CD1c-positive myeloid dendritic cell (primary cell): ENCODE results near the gene PAMR1.
"Not testable (repeated sequence)": the region's sequence is repeated elsewhere in the genome, so short reads cannot be mapped to it uniquely, and the experiment has no call there.

ENCODE experiments used
- DNase-seq: peaks from one replicate; pipeline ENCODE4 v3.0.0-alpha.2; 2016; ENCODE audit errors: extremely low spot score

PAMR1 gene

GRCh38 chr11:35525501-35526175 is at the start of gene PAMR1:
PAMR1 (minus strand) TSS chr11:35525616; CDS start chr11:35525585, 31 bp downstream.
- no peak for DNase-seq

DNA sequence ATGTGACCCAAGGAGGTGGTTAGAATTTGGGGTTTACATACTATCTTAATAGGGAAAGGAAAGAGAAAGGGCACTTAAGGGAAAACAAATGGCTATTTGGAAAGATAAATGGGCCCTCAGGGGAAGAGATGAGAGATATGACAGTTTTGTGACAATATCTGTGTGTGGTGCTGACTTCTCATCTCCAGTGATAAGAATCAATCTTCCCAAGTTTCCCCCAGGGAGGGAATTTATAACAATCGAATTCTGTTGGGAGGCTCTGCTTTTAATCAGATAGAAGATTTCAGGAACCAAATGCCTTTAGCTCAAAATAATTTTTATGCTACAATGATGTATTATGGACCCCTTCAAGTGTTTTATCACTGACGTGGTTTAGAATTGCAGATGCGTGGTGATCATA is 46.3 kb upstream of the PAMR1 start:
- no peak for DNase-seq

DNA sequence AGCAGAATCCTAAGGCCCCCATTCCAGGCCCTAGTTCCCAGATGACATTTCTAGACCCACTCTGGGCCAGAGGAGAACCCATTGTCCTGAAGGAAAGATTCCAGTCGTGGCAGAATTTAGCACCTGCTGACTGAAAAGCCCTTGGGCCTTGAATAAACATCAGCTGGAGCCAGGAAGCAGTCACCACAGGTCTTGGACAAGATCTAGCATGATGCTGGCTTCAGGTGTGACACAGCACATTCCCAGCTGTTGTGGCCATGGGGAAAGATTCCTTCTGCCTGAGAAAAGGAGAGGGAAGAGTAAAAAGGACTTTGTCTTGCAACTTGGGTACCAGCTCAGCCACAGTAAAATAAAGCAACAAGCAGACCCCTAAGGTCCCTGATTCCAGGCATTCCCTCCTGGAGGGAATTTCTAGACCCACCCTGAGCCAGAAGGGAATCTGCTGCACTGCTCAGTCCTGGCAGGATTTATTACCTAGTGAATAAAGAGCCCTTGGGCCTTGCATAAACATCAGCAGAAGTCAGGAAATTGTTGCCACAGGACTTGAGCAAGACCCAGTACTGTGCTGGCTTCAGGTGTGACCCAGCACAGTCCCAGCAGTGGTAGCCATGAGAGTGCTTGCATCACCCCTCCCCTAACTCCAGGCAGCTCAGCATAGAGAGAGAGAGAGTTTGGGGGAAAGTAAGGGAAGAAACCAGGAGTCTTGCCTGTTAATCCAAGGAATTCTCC is 42.5 kb upstream of the PAMR1 start:
- DNase-seq, result no peak

GRCh38 chr11:35566885-35567284 is 41.5 kb upstream of the PAMR1 start:
- DNase-seq, result no peak

DNA sequence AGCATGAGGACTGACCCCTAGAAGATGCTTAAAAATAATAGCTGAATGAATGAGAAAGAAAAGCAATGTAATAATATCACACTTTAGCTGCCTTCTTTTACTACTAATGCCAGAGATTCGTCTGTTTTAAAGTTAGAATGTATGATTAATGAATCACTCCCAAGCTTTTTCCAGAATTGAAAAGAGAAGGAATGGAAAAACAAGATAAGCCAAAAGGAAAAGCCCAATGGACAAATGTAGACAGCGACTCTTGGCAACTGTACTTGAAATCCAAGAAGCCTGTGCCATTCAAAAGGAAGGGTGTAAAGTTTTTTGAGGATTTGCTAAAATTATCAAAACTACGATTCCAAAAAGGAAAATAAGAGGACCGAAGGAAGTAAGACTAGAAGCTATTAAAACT is 40.8 kb upstream of the PAMR1 start:
- no peak for DNase-seq

DNA sequence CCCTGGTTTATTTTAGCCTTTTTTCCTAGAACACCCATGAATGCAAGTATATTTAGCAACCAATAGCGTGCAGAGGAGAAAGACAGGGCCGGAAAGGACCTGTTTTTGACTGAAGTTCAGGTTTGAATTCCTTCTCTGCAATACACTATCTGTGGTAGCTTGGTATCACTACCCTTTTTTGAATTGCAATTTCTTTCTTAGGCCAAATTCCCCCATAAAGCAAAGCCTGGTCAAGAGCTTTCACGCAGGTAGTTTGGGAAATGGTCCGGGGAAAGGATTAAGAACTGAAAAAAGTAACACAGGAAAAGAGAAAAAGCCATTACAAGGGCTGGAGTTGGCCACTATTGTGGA is 38.8 kb upstream of the PAMR1 start:
- DNase-seq, result no peak

- DNase-seq, result no peak
Observed at GRCh38 chr11:35563484-35564244, 38.2 kb upstream of the PAMR1 start.

GRCh38 chr11:35559949-35560348 is 34.5 kb upstream of the PAMR1 start:
- no peak for DNase-seq

DNA sequence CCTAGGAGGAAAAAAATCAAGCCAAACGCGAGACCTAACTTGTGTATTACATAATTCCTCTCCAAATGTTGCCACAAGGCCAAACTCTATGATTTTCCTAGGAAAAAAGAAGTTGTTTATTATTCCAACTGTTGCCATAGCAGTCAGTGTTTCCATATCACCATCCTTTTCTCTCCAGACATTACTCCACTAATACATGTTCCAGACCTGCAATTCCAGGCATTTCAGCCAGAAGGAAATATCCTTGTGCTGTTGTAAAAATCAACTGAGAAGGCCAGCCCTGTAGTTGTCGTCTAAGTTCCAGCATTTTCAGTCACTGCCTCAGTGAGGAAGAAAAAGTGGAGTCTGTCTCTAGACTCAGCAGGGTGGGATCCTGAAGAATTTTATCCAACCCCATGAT is 33.1 kb upstream of the PAMR1 start:
- no peak for DNase-seq

DNA sequence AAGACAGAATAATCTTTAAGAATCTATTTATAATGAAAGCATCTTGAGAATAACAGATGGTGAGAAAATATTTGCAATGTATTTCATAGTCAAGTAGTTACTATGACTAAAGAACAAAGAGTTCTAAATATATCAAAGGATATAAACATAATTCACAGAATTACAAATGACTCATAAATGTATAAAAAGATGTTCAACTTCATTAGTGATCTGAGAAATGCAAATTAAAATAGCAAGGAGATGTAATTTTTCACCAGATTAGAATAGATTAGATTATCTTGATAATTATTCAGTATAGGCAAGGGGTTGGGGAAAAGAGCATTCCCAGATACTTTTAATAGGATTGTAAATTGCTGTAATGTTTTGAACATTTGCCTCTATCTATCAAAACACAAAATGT is 30.1 kb upstream of the PAMR1 start:
- no peak for DNase-seq

- DNase-seq, result no peak
Observed at GRCh38 chr11:35554491-35555437, 29.3 kb upstream of the PAMR1 start.

DNA sequence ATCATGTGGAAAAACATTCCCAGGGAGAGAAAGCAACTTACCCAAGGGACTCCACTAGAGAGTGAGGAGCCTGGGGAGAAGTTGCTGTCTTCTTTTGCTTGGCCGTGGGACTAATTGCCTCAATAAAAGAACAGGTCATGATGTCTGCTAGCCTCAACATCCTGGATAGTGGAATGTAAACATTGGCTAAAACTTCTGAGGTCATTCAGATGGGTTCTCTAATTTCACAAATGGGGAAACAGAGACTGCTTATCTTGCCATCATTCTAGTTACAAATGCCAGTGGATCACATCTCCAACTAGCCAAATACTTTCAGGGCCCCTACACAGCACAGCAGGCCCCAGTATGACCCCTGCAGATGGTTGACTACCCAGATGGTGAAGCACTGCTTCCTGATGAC is 28.4 kb upstream of the PAMR1 start:
- DNase-seq, result no peak

DNA sequence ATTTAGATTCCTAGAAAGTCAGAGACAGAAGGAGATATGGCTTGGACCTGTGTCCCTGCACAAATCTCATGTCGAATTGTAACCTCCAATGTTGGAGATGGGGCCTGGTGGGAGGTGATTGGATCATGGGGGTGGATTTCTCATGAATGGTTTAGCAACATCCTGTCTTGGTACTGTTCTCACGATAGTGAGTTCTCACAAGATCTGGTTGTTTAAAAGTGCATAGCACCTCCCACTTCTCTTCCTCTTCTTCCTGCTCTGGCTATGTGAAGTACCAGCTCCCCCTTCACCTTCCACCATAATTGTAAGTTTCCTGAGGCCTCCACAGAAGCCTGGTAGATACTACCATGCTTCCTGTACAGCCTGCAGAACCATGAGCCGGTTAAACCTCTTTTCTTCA is 27.6 kb upstream of the PAMR1 start:
- no peak for DNase-seq

- DNase-seq, result no peak
Observed at GRCh38 chr11:35552616-35553015, 27.2 kb upstream of the PAMR1 start.

DNA sequence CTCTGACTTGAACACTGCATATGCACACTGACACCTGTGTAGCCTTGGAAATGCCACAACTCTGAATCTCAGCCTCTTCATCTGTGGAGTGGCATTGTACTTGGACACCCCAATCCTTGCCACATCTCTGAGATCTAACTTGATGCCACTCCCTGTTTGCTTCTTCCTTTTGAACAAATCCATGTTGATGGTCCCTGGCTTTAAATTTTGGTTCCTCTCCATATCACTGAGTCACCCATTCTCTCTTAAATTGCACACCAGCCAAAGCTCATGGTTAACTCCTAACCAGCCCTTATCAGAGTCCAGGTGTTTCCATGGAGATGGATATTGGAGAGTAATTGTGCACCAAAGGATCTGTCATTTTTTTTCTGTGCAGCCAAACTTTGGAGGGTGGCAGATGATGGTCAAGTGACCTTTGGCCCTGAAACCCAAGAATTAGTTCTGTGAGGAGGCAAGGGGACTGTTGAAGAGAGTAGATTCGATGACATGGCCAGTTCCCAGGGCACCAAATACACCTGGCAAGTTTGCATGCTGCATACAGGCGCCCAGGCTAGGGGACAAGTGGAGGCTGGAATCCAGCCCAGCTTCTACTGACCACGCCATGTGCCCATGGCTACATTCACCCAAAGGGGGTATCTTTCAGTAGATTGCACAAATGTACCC is 25.1 kb upstream of the PAMR1 start:
- DNase-seq, result no peak

DNA sequence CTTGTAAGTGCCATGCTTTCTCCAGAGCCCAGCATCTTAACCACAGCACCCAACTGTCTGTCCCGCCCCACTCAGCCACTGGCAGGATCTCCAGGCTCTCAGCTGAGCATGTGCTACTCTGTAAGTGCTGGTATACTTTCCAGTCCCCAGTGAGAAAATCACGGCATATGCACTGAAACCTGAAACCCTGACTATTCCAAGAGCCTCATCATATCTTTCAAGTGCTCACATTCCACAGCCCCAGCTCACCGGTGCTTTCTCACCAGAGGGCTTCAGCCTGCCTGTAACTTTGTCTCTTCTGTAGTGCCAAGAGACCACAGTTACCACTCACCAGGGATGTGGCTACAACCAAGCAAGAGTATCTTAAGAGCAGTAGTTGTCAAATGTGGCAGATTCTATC is 24.4 kb upstream of the PAMR1 start:
- DNase-seq, result no peak

DNA sequence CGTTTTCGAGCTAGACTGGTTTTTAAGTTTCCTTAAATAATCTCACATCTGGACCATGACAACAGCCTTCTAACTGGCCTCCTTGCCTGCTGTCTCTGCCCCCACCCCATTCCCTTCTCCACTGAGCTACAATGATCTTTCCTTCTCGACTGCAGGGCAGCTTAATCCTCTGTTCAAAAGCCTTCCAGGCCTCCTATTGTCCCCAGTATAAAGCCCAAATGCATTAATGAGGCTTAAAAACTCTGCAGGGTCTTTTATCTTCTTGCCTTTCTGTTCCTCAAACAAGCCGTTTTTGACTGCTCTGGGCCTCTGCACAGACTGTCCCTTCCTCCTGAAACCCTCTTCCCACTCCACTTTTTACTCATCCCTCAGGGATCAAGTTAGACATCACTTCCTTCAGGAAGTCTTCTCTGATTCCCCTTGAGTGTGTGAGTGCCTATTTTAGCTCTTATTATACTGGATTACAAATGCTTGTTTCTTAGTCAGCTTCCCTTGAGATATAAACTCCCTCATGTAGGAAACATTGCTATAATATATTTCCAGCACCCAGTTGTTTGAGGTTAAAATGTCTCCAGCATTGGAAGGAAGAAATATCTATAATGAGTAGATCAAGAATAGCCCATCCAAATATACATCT is 23.6 kb upstream of the PAMR1 start:
- no peak for DNase-seq

- DNase-seq, result not testable (repeated sequence)
Observed at GRCh38 chr11:35547995-35548394, 22.6 kb upstream of the PAMR1 start.

DNA sequence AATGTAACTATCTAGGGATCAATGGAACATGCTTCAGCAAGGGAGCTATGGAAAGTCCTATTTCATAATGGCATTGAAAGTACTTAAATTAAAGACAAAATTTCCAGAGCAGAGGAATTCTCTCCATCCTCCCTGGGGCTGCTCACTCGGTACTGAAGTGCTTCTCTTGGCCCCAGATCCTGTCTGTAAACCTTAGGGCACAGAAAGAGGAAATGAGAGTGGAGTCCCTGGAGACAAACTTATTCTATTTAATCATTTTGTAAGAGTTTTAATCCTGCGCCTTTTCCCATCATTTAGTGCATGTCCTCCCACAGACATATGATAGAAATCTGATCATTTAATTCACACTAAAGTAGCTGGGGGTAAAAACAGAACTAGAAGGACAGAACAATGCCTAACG is 20.9 kb upstream of the PAMR1 start:
- no peak for DNase-seq

DNA sequence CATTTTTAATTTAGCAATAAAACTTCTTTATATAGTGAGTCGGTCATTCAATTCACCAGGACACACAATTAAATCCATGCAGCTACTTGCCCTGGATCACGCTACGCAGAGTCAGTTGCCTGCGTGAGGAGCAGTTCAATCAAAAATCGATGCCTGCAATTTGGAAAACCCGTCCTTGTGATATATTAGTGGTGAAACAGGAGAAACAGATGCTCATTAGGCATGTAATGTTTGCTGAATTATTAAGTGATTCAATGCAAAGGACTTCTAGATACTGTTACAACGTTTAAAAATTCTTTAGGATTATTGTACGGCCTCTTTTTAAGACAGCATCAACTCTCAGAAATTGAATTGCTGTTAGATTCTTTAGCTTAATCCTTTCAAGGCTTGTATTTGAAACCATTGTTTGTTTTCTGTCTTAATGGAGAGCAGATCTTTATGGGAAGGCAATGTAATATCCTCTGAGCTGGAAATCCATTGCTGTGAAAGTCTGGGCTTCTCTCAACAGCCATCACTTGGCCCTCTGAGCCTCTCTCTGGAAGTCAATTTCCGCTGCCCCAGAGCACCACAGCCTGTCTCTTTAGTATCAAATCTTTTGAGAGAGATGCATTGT is 20.1 kb upstream of the PAMR1 start:
- no peak for DNase-seq
